GM19035 (cell line): ENCODE results near the gene AGO4.
"Not testable (repeated sequence)": the region's sequence is repeated elsewhere in the genome, so short reads cannot be mapped to it uniquely, and the experiment has no call there.

Experiments
- ATAC-seq: cut with Tn5 transposase; IDR thresholded peaks from one replicate; pipeline ENCODE4 v1.9.1; 2021; ENCODE audit not compliant: unreplicated experiment

AGO4 gene

DNA sequence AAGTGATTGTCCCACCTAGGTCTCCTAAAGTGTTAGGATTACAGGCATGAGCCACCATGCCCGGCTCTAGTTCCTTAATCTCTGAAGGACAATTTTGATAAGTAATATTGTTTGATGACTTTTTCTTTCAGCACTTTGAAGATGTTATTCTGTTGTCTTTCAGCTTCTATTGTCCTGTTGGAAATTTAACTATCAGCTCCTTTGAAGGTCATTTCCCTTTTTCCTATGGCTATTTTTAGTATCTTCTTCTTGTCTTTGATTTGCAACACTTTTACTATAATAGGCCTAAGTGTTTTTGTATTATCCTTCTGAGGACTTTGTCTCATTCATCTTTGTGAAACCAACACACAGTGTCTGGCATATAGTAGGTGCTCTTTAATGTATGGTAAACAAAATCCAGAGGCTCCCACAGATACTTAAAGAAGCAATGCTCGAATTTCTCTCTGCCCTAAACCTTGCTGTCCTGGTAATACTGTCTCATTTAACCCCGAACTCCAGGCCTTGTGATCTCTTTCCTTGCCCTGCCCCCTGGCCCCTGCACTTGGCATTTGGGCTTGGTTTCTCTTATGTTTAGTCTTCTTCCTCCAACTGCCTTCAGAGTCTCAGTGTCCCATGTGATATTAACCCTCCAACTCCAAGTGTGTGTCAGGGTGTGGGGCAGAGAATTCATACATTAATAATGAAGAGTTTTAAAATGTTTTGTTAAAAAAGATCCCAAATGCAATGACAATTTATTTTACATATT, 56.2 kb downstream of the AGO4 start:
- no peak for ATAC-seq

DNA sequence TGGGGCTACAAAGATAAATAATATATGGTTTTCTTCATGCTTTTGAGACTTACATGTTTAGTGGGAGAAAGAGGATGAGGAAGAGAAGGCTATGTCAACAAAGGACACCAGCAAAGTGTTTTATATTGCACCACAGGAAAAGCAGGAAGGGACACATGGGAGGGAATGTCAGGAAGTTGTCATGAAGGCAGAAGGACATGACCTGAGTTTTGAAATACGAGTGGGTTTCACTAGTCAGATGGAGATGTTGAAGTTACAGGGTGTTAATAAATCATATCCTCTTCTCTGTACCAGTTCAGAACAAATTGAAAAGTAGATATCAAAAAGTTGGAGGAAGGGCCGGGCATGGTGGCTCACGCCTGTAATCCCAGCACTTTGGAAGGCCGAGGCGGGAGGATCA, 57.0 kb downstream of the AGO4 start:
- no peak for ATAC-seq

DNA sequence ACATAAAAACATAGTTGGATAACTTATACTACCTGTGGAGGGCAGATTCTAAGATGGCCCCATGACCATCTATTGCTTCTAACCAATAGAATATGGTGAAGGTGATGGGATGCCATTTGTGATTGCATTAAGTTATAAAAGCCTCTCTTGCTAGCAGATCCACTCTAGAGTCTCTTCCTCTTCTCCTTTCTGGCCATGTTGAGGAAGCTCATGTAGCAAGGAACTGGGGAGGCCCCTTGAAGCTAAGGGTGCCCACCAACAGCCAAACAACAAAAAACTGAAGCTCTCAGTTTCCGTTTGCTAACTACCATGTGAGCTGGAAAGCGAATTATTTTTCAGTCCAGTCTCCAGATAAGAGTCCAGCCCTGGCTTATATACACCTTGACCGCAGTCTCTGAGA, 59.2 kb downstream of the AGO4 start:
- no peak for ATAC-seq

DNA sequence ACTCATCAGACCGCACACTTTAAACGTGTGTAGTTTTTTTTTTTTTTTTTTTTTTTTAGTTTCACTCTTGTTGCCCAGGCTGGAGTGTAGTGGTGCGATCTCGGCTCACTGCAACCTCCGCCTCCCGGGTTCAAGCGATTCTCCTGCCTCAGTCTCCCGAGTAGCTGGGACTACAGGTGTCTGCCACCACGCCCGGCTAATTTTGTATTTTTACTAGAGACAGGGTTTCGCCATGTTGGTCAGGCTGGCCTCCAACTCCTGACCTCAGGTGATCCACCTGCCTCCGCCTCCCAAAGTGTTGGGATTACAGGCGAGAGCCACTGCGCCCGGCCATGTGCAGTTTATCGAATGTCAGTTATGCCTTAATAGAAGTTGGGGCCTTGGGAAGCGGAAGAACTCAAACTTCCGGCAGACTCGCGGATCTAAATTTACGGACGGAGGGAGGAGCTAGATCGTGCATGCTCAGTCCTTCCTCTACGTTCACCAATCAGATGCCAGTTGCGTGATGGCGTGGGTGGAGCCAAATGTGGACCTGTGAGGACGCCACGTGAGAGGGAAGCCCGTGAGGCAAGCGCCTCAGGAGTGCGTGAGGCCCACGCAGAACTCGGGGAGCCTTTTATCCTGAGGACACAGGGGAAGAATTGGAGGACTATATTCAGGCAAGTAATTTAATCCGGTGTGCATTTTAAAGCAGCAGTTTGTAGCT, 61.6 kb downstream of the AGO4 start:
- not testable (repeated sequence) for ATAC-seq

DNA sequence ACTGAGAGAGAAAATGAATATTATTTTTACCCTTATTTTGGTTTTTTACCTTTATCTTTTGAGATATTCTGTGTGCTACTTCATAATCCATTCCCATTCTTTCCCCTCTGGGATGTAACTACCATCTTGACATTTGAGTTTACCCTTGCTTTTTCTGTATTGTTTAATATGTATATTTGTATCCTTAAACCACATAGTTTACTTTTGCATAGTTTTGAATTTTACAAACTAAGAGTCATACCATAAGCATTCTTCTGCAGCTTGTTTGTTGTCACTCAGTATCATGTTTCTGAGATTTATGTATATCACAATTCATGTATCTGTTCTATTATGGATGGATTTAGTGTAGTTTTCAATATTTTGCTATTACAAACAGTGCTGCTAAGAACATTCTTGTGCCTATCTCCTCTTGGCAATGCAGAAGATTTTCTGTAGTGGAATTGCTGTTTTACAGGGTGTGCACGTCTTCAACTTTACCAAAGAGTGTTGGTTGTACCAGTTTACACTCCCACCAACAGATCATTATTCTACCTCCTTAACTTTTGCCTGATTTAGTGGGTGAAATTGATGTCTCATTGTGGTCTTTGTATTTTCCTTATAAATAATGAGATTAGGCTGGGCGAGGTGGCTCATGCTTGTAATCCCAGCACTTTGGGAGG, 63.0 kb downstream of the AGO4 start:
- no peak for ATAC-seq

DNA sequence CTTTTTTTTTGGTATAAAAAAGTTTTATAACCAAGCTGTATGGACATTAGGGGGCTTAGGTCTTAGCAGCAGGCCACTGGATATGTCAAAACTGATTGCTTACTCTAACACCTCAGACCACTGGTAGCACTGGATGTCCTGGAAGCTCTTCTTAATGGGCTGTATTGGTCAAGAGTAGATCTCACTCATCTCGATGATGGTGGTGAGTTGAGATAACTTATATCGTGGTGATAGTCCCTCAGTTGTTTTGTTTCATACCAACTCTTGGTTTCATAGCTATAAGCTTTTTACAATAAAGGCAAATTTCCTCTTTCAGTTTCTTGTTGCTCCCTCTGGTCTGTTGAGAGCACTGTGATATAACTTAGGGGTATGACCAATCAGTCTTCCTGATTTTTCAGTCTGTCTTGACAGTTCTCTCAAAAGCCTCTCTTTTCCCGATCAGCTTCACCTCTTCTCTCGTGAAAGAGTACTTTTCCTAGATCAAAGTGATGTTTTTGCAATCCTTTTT, 65.5 kb downstream of the AGO4 start:
- no peak for ATAC-seq

DNA sequence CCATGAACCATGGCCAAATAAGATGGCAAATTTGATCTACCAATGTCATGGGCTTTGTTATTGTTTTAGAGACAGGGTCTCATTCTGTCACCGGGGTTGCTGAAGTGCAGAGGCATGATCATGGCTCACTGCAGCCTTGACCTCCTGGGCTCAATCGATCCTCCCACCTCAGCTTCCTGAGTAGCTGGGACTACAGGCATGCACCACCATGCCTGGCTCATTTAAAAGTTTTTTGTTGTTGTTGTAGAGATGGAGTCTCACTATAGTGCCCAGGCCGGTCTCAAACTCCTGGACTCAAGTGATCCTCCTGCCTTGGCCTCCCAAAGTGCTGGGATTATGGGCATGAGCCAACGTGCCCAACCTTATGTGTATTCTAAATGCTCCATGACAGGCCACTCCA, 66.3 kb downstream of the AGO4 start:
- not testable (repeated sequence) for ATAC-seq

DNA sequence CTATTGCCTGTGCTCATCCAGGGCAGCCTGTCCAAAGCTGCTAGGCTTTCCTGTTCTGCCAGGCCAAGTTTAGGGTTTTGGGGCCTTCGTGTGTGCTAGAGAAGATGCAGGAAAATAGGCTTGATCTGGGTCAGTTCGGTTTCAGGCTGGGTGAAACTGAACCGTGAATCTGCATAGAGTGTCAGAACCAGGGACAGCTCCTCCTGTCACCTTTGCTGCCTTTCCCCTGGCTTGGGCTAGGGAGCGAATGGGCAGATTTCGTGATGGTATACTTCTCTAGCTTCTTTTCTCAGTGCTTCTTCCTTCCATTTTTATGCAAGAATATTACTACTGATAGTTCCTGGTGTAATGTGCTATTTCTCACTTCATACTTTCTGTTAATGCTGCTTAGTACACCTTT, 69.2 kb downstream of the AGO4 start:
- no peak for ATAC-seq

DNA sequence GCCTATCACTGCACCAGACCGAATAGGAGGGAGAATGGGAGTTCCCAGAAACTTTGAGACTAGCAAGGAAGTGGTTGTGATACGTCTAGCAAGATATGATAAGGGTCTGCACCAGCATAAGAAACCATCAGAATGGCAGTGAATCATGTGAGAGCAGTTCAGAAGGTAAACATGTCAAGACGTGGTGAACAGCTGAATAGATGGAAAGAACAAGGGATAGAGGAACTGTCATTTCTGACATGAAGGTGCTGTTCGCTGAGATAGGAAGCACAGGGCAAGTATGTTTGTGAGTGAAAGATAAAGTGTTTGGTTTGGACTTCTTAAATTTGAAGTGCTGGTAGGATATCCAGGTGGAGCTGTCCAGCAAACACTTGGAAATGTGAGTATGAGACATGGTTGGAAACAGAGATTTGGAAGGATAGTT, 74.0 kb downstream of the AGO4 start:
- no peak for ATAC-seq

DNA sequence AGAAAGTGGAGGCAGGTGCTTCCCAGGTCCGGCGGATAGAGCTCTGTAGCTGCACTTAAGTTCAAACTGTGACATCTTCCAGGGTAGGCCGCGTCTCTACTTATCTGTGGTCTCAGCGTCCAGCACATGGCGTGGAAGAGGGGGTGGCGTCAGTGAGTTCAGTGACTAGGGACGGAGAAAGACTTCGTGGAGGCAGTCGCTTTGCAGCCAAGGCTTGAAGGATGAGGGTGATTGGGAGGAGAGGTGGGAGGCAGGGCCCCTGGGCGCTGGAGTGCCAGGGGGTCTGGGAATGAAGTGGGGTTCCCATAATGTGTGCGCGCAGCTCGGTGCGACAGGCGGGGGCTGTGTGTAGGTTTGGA, 74.7 kb downstream of the AGO4 start:
- ATAC-seq, result no peak

DNA sequence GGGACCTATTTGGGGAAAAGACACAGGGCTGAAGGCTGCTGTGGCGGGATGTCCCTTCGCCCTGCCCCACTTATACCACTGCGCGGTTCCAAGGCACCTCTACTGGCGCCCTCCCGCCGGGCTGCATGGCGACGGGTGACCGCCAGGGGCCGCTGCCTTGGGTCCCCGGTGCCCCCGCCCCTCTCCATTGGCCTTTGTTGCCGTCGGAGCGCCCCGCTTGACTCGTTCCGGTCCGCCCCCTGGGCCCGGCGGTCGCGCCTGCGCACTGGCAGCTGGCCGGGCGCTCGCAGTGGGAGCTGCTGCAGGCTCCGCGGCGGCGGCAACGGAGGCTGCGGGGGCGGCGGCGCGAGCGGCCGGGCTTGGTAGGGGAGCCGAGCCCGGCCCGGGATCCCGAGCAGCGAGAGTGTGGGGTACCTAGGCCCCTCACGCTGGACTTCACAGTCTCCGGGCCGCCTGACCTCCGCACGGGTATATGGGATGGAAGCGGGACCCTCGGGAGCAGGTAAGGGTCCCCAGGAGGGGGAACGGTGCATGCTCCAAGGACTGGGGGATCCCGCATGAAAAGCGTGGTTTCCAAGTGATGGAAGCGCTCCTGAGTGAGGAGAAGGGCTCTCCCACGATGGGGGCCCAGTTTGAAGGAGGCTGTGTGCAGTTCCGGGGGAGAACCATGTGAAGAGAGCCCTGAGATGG, 75.3 kb downstream of the AGO4 start, which contains the start of gene AGO1:
TSS of gene AGO1 (plus strand) at position 265 of the 690 bp plus-strand sequence. CDS start at position 478, 213 bp downstream.
- ATAC-seq, result peak; percentile 87

DNA sequence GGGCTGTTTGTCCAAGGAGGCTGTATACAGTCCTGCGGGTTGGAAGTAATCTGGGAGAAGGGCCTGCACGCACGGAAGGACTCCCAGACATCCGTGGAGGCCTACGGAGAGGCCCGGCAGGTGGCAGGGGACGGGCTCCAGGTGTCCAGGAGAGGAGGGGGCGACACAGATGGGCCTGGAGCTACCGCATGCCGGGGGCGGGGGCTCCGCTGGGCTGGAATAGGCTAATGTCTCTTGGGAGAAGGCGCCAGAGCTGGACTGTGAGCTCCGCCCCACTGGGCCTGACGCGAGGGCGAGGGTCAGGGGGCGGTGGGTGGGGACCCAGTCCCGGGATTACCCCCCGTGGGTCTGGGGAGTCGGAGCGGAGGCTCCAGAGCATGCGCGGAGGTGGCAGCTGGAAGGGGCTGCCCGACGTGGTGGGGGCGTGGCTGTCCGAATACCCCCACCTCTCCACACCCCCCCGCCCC, 75.9 kb downstream of the AGO4 start:
- peak; percentile 7 for ATAC-seq

DNA sequence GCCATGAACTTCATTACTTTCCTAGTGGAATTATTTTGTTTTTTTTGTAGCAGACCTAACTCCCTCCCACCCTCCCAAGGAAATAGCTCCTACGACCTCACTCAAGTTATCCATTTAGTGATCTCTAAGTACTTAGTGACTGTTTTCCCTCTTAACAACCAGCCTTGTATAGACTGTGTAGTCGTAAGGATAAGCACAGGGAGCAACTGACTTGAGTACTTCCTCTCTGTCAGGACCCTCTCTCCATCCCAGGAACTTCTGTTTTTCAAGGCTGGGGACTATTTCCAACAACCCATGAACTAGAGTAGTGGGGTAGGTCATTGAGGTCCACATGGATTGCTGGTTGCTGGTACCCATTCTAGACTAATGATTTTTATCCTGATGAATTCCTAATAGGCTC, 77.1 kb downstream of the AGO4 start:
- ATAC-seq, result no peak

DNA sequence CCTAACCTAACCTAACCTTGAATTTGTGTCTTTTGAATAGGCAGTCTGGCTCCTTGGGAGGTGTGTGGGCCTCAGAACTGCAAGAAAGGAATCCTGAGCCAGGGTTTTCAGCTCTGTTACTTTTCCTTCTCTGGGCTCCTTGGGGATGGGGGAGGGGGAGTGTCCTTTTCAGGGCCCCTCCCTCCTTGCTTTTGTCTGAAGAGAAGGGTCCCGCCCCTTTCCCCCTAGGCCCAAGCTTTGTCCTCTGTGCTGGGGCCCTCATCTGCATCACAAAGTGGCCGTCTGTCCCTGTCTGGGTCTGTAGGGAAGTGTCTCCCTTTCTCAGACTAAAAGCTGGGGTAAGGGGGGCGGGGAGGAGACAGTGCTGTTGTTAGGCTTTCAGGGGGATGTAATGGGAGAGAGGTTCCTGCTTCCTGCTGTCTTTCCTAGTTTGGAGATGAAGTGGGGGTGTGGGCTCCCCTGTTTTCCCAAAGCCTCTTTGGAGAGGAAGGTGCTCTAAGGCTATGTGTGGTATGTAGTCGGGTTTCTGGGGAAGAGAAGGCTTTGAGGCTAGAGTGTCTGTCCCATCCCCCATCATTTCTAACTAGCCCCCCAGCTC, 78.2 kb downstream of the AGO4 start:
- ATAC-seq, result no peak

DNA sequence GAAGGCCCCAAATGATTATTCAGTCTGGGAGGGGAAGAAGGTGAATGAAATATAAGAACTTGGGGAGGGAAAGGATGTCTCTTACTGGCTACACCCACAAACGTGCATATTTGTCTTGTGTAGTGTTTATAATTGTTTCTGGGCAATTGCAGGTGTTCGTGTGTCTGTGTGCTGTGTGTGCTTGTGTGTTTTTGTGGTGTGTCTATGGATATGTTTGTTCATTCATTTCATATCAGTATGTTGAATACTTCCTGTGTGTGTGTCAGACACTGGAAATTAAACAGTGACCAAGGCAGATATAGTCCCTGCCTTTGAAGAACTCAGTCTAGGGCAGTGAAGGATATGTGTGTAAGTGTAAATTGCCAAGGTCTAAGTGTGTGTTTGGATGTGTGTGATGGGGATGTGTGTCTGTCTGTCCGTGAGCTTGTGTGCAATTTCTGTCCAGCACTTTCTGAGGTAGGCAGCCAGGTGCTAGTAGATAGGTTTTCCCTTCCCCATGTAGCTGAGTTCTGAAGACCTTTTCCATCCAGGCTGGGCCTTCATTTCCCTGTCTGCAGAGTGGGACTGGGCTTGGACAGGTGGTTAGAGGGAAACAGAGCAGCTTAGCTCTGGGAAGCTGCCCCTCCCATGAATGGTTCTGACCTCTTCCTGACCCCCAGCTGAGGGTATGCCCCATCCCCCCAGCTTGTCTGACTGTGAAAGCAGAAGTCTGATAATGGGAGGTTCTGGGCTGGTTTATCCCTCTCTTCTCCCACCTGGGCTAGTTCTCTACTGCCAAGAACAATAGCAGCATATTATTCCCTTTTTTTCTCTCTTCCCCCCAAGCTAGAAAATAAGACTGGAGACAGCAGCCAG, 79.0 kb downstream of the AGO4 start:
- ATAC-seq, result no peak

DNA sequence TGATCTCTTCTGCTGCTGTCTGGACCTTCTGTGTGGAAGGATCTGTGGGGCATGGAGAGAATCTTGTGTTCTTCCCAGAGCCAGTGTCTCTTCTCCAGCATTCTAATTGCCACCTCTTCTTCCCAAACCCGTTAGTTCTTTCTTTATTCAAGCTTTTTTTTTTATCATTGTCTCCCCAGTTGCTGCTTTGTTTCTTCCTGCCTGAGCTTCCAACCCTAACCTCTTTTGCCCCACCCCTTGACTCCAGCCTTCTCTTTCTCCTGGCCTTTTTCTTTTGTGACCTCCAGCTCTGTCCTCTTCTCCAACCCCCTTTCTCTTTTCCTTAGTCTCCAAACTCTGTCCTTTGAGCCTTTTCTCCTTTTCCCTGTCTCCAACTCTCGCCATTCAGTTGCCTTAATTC, 79.7 kb downstream of the AGO4 start:
- no peak for ATAC-seq

DNA sequence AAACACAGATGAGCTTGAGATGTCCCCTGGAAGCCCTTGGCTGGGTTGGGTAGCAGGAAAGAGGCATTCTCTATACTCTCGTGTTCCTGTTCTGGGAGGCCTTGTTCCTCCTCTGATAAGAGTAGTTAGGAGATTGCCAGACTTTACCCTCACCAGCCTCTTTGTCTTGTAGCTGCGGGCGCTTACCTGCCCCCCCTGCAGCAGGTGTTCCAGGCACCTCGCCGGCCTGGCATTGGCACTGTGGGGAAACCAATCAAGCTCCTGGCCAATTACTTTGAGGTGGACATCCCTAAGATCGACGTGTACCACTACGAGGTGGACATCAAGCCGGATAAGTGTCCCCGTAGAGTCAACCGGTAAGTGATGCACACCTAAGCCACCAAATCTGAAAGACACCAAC, 80.4 kb downstream of the AGO4 start:
- ATAC-seq, result no peak

DNA sequence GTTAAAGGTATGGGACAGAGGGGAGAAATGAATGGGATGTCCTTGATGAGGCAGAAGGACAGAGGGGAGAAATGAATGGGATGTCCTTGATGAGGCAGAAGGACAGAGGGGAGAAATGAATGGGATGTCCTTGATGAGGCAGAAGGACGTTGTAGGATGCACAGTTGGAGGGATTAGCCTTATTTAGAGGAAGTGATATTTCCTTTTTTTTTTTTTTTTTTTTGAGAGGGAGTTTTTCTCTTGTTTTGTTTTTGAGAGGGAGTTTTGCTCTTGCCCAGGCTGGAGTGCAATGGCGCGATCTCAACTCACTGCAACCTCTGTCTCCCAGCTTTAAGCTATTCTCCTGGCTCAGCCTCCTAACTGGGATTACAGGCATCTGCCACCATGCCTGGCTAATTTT, 81.2 kb downstream of the AGO4 start:
- not testable (repeated sequence) for ATAC-seq

DNA sequence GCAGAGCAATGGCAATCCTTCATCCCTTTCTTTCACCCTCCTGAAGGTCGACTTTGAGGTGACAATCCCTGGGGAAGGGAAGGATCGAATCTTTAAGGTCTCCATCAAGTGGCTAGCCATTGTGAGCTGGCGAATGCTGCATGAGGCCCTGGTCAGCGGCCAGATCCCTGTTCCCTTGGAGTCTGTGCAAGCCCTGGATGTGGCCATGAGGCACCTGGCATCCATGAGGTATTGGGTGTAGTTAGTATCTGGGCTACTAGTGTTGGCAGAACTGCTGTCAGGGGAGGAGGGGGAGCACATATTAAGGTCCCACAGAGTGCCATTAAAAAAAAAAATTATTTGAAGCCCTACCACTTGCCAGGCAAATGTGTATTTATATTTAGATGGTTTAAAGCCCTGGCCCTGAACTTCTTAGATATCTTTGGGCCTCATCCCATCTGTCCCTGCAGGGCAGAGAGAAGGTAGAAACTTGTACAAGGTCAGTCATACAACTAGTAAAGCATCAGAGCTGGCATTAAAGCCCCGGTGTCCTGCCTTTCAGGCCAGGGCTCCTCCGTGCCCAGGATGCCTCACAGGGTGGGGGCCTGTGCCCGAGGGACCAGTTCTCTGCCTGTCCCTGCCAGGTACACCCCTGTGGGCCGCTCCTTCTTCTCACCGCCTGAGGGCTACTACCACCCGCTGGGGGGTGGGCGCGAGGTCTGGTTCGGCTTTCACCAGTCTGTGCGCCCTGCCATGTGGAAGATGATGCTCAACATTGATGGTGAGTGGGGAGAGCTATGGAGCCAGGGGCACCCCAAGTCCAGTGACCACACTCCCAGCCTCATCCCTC, 85.4 kb downstream of the AGO4 start:
- ATAC-seq, result no peak
